ENCODE data around the gene FAM131B.
"Not testable (repeated sequence)": the region's sequence is repeated elsewhere in the genome, so short reads cannot be mapped to it uniquely, and the experiment has no call there.

FAM131B gene

DNA sequence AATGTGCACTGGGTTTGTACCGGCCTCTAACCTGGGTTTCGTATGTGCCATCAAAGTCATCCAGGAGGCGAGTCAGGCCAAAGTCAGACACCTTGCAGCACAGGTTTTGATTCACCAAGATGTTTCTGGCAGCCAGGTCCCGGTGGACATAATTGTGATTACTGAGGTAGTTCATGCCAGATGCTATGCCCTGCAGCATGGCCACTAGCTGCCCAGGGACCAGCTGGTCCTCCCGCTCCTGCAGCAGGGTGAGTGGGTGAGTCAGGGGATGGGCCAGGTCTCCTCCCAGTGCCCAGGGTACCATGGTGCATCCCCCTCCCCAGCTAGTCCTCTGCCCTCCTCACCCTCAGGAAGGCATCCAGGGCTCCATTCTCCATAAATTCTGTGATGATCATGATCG, 32.3 kb upstream of the FAM131B start:
- DNase-seq: no peak

- no peak for DNase-seq
Observed at GRCh38 chr7:143394068-143394467, 31.6 kb upstream of the FAM131B start.

DNA sequence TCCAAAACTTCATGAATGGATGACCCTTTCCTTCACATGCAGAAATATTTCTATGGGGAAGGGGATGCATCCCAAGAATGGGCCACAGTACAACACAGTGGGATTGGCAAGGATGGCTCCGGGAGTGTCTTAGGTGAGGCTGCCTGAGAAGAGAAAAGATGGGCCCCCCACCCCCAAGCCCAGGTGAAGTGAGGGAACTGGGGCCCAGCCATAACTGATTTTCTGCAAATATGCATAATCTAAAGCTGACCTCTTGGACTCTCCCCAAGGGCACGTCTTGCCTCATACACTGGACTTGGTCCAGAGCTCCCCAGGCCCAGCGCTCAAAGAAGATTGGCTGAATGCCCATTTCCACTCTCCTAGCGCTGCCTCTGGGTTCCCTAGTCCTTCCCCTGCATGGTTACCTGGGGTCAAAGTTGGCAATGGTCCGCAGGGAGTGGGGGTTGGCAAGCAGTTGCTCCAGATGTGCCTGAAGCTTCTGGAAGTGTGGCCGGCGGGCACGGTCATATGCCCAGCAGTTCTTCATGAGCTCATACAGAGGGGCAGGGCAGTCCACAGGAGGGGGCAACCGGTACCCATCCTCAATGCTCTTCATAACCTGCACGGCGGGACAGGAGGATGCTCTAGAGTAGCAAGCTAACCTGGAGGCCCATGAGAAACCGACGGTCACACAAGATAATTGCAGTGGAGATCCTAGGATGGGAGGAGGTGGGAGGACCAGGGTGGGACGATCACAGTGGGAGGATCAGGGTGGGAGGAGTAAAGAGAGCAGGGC, 30.9 kb upstream of the FAM131B start:
- DNase-seq: no peak

DNA sequence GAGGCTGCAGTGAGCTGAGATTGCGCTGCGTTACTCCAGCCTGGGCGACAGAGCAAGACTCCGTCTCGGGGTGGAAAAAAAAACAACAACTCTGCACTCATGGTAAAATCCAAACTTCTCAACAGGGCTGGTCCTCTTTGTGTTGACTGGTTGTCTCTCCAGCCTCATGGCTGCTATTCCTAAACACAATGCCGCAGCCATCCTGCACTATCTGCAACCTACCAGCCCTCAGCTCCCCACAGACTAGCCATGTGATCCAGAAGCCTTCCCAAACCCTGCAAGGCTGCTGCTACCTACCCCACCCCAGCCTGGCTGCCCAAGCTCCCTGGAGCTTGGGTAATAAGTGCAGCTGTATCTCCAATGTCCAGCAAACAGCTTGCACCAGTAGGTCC, 30.4 kb upstream of the FAM131B start:
- no peak for DNase-seq

DNA sequence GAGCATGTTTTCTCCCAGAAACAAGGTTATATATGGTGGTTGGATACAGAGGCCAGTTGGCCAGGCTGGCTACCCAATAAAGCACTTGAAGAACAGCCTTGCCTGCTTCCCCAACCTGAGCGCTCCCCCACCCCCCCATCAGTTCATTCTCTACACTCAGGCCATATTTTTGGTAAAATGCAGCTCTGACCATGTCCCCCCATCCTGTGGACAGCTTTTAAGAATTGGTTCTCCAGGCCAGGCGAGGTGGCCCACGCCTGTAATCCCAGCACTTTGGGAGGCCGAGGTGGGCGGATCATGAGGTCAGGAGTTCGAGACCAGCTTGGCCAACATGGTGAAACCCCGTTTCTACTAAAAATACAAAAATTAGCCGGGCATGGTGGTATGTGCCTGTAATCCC, 29.9 kb upstream of the FAM131B start:
- not testable (repeated sequence) for DNase-seq

GRCh38 chr7:143391462-143392404, 29.2 kb upstream of the FAM131B start:
- no peak for DNase-seq

GRCh38 chr7:143390773-143391317, 28.3 kb upstream of the FAM131B start:
- DNase-seq: no peak

- no peak for DNase-seq
Observed at GRCh38 chr7:143390104-143390772, 27.7 kb upstream of the FAM131B start.

- DNase-seq: no peak
Observed at GRCh38 chr7:143389316-143390103, 27.0 kb upstream of the FAM131B start.

- no peak for DNase-seq
Observed at GRCh38 chr7:143388491-143389101, 26.1 kb upstream of the FAM131B start.

GRCh38 chr7:143388051-143388450, 25.5 kb upstream of the FAM131B start:
- DNase-seq: no peak

DNA sequence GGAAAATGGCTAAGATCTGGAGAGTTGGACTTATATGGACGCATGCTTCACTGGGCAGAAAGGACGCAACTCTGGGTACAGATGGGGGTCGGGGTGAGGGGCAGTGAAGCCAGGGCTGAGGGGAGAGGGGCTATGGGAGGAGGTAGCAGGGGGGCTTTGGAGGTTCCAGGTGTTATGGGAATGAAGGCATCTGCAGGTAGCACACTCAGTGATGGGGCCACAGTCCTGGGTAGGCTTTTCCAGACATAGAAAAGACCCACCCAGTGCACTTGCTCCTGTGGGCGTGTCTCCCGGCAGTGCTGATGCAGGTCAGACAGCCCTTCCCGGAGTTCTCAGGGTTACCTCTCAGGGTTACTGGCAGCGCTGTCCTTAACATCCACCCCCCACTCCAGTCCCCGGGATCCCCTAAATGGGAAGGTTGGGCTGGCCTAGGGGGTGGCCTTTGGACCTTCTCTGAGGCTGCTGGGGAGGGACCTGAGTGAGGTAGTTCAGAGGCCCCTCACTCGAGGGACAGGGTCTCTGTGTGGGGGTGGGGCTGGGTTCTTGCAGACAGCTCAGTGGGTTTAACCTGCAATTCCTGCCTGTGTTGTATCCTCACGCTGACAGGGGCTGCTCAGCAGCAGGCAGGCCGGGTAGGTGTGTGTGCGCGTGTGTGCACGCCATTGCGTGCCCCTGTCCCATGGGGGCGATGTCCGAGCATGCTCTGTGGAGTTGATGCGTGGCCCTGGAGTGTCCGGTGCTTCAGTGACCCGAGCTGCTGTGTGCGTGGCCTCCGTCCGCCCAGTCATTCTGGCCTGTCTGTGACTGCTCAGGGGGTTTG, 24.9 kb upstream of the FAM131B start:
- DNase-seq: no peak

DNA sequence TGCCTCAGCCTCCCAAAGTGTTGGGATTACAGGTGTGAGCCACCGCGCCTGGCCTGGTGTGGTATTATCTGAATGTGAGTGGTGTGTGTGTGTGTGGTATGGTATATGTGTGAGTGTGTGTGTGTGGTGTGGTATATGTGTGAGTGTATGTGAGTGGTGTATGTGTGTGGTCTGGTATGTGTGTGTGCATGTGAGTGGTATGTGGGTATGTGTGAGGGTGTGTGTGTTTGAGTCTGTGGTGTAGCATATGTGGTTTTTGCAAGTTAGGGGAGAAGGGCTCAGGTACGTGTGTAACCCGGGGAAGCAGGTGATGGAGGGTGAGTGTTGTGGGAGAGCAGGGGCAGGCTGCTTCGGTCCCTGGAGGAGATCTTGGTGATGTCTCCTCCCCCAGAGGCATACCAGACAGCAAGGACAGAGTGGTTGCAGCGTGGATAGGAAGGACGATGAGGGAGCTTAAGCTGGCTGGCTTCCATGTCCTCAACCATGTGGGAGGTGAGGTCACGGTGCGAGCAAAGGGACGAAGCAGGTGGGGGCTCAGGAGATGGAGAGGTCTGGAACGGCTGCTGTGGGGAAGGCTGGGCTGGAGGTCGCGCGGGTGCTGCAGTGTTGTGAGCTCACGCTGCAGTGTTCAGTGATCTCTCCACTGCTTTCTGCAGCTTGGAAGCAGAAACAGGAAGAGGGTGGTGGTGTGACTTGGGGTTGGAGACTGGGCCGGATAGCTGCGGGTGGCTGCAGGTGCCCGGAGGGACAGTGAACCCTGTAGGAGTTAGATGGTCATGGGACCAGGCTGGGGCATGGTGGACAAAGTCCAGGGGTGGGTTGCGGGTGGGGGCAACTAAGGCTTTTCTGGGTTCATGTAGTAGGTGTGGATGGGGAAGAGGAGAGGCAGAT, 23.6 kb upstream of the FAM131B start:
- peak; percentile 67 for DNase-seq

DNA sequence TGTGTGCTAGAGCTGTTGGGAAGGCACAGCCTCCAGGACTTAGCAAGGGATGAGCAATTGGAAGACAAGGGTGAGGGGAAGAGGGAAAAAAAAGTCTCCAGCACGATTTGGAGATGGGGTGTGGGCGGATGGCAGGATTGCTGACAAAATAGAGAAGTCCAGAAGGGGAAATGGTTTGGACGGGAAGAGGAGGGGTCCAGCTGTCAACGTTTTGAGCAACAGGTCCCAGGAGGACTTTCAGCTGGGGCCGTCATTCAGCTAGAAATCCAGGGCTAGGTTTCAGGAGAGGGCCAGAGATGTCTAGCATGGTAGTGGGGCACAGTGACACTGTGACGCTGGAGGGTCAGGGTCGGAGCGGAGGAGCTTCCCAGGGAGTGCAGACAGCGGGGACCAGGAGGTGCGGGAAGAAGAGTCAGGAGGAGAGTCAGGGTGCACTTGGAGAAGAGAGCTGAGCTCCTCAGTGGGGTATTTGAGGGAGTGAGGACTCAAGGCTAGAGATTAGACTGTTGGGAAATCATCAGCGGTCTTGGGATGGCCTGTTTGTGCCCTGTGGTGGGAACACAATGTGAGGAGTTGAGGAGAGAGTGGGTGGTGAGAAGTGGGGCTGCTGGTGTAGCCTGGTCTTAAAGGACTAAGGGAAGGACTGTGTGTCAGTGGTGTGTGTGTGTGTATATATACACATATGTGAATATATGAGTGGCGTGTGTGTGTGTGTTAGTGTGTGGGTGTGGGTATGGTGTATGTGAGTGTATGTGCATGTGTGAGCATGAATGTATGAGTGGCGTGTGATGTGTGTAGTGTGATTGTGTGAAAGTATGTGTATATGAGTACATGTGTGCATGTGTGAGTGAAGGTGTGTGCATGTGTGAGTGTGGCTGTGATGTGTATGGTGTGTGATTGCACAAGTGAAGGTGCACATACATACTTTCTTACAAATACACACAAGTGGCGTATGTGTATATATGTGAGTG, 22.4 kb upstream of the FAM131B start:
- DNase-seq: no peak

DNA sequence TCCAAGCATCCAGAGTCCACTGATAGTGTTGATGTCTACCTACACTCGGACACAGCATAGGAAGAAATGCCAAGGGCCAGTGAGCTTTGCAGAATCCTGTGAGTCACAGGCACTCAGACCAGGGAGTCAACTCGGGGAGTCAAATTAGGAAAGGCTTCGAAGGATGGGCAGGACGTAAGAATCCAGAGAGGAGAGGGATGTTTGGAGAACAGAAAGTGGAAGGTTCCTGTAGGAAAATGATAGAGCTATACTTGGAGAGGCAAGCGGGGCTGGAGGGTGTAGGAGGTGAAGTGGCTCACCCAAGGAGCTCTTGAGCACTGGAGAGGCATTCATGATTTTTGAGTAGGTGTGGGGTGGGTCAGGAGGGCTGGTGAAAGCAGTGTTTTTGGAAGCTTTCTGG, 21.6 kb upstream of the FAM131B start:
- DNase-seq: no peak

DNA sequence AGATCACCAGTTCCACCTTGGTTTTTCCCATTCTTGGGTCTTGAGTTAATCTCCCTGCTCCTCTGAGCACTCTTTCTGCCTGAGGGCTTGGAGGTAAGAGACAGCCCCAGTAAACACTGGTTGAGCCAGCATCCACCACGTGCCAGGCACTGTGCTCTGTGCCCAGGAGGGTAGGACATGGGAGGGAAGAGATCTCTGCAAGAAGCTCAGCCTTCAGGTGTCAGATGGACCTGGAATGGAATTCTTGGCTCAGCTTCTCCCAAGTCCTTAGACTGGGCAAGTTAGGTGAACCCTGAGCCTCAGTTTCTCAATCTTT, 21.1 kb upstream of the FAM131B start:
- DNase-seq: no peak

GRCh38 chr7:143382791-143383641, 20.5 kb upstream of the FAM131B start:
- DNase-seq: no peak
